ENCODE measurements around the gene TRIM36.

Gene TRIM36

GRCh38 chr5:115126303-115126702, 43.4 kb downstream of the TRIM36 start:
- no peak for DNase-seq (ENCODE audit: low spot score)
- Histone ChIP-seq H3K27ac (ENCODE audit: poor library complexity, severe bottlenecking) (no peak overlapping the region), H3K4me1 (ENCODE audit: insufficient read depth, poor library complexity, severe bottlenecking) (no peaks in the 10 kb centered on the region), H3K4me3 (ENCODE audit: severe bottlenecking) (no peak overlapping the region), H3K27me3 (ENCODE audit: insufficient read depth, poor library complexity, severe bottlenecking) (no peaks in the 10 kb centered on the region), H3K36me3 (ENCODE audit: low read depth) (no peaks in the 10 kb centered on the region), H3K9me3 (ENCODE audit: severe bottlenecking) (no peaks in the 10 kb centered on the region)
- TF ChIP-seq CTCF (IDR thresholded peaks at IDR 0.05; ENCODE audit: poor library complexity, severe bottlenecking): no peak
- ATAC-seq (ENCODE audit: low read depth): no peak

- DNase-seq (ENCODE audit: low spot score): no peak
- ATAC-seq (ENCODE audit: low read depth): 0 out of 3 replicates have a peak, but pooled peaks have one; percentile 23
- Histone ChIP-seq H3K4me1 (ENCODE audit: insufficient read depth, poor library complexity, severe bottlenecking) (no peaks in the 10 kb centered on the region), H3K27me3 (ENCODE audit: insufficient read depth, poor library complexity, severe bottlenecking) (no peaks in the 10 kb centered on the region), H3K27ac (ENCODE audit: poor library complexity, severe bottlenecking) (no peak overlapping the region), H3K4me3 (ENCODE audit: severe bottlenecking) (no peak overlapping the region), H3K9me3 (ENCODE audit: severe bottlenecking) (no peaks in the 10 kb centered on the region), H3K36me3 (ENCODE audit: low read depth) (no peaks in the 10 kb centered on the region)
- no peak for TF ChIP-seq CTCF (IDR thresholded peaks at IDR 0.05; ENCODE audit: poor library complexity, severe bottlenecking)
Observed at GRCh38 chr5:115124741-115125140, 45.0 kb downstream of the TRIM36 start.

GRCh38 chr5:115116001-115116400, 53.7 kb downstream of the TRIM36 start:
- H3K4me3 ChIP-seq (ENCODE audit: severe bottlenecking): no peak overlapping the region
- no peaks in the 10 kb centered on the region for H3K9me3 ChIP-seq (ENCODE audit: severe bottlenecking)
- H3K27ac ChIP-seq (ENCODE audit: poor library complexity, severe bottlenecking): no peak overlapping the region
- peaks cover 8% of the 10 kb centered on the region for H3K27me3 ChIP-seq (ENCODE audit: insufficient read depth, poor library complexity, severe bottlenecking)
- ATAC-seq (ENCODE audit: low read depth): no peak
- no peak for TF ChIP-seq CTCF (IDR thresholded peaks at IDR 0.05; ENCODE audit: poor library complexity, severe bottlenecking)
- no peak for DNase-seq (ENCODE audit: low spot score)
- H3K36me3 ChIP-seq (ENCODE audit: low read depth): no peaks in the 10 kb centered on the region
- H3K4me1 ChIP-seq (ENCODE audit: insufficient read depth, poor library complexity, severe bottlenecking): no peaks in the 10 kb centered on the region

GRCh38 chr5:115109840-115110239, 59.9 kb downstream of the TRIM36 start:
- no peak overlapping the region for H3K4me3 ChIP-seq (ENCODE audit: severe bottlenecking)
- H3K36me3 ChIP-seq (ENCODE audit: low read depth): no peaks in the 10 kb centered on the region
- H3K27me3 ChIP-seq (ENCODE audit: insufficient read depth, poor library complexity, severe bottlenecking): peaks cover 13% of the 10 kb centered on the region
- no peaks in the 10 kb centered on the region for H3K9me3 ChIP-seq (ENCODE audit: severe bottlenecking)
- no peak for ATAC-seq (ENCODE audit: low read depth)
- H3K4me1 ChIP-seq (ENCODE audit: insufficient read depth, poor library complexity, severe bottlenecking): no peaks in the 10 kb centered on the region
- DNase-seq (ENCODE audit: low spot score): no peak
- H3K27ac ChIP-seq (ENCODE audit: poor library complexity, severe bottlenecking): no peak overlapping the region
- TF ChIP-seq CTCF (IDR thresholded peaks at IDR 0.05; ENCODE audit: poor library complexity, severe bottlenecking): no peak

- H3K4me1 ChIP-seq (ENCODE audit: insufficient read depth, poor library complexity, severe bottlenecking): no peaks in the 10 kb centered on the region
- H3K36me3 ChIP-seq (ENCODE audit: low read depth): no peaks in the 10 kb centered on the region
- TF ChIP-seq CTCF (IDR thresholded peaks at IDR 0.05; ENCODE audit: poor library complexity, severe bottlenecking): no peak
- H3K27me3 ChIP-seq (ENCODE audit: insufficient read depth, poor library complexity, severe bottlenecking): peaks cover 13% of the 10 kb centered on the region
- ATAC-seq (ENCODE audit: low read depth) (no peak), DNase-seq (ENCODE audit: low spot score) (no peak)
- H3K27ac ChIP-seq (ENCODE audit: poor library complexity, severe bottlenecking): no peak overlapping the region
- H3K9me3 ChIP-seq (ENCODE audit: severe bottlenecking): no peaks in the 10 kb centered on the region
- no peak overlapping the region for H3K4me3 ChIP-seq (ENCODE audit: severe bottlenecking)
Observed at GRCh38 chr5:115109356-115109755, 60.4 kb downstream of the TRIM36 start.
